WTC11 (cell line): ENCODE results near the gene PSMD14. TPM values are rescaled to one million over a fixed set of nuclear protein-coding genes. Genes with fewer than 3 reads are reported as not detected.
A peak's percentile ranks its signal among the peaks of the same experiment; 100 is the strongest.

Experiments
- ATAC-seq: fragments of 200-7000 bp; cut with Tn5 transposase; 2 replicates; pipeline ENCODE4 v1.10.0; 2021; ENCODE audit warnings: mild to moderate bottlenecking, moderate library complexity
- CTCF ChIA-PET: fragments of 300-600 bp; sonication (Branson Sonifier 250); formaldehyde crosslinking; loops from one replicate; lab custom pipeline; 2021; ENCODE audit warnings: antibody characterized with exemption; lab: Charles Lee
- POLR2A ChIA-PET: fragments of 350-600 bp; sonication (Branson Sonifier 250); formaldehyde crosslinking; loops from one replicate; lab custom pipeline; 2021; ENCODE audit warnings: antibody characterized with exemption; lab: Charles Lee
- DNase-seq: peaks from one replicate; pipeline ENCODE4 v3.0.0; 2021; ENCODE audit warnings: low spot score
- H3K27ac Mint-ChIP-seq: 2 replicates; pipeline ENCODE4 v1.8.0; 2021; ENCODE audit warnings: mixed read lengths
- H3K27me3 Mint-ChIP-seq: 2 replicates; pipeline ENCODE4 v1.8.0; 2021; ENCODE audit warnings: low read depth, mild to moderate bottlenecking, moderate library complexity, mixed read lengths
- H3K36me3 Mint-ChIP-seq: 2 replicates; pipeline ENCODE4 v1.8.0; 2021; ENCODE audit warnings: mixed read lengths
- H3K4me1 Mint-ChIP-seq: 2 replicates; pipeline ENCODE4 v1.8.0; 2022; ENCODE audit warnings: mixed read lengths
- H3K4me3 Mint-ChIP-seq: 2 replicates; pipeline ENCODE4 v1.8.0; 2021; ENCODE audit warnings: mild to moderate bottlenecking, moderate library complexity, mixed read lengths
- H3K9me3 Mint-ChIP-seq: 2 replicates; pipeline ENCODE4 v1.8.0; 2021; ENCODE audit warnings: mixed read lengths
- CDX4 ChIP-seq: fragments of 250-450 bp; sonication (Bioruptor Pico); IDR thresholded peaks from 2 replicates; pipeline ENCODE4 v1.9.0; 2021; ENCODE audit warnings: moderate library complexity, mild to moderate bottlenecking, inconsistent platforms, borderline replicate concordance
- CREM ChIP-seq: sonication (generic); formaldehyde crosslinking; IDR thresholded peaks from 2 replicates; pipeline ENCODE4 v1.8.1; 2022; ENCODE audit warnings: mild to moderate bottlenecking, missing genetic modification reagents, moderate library complexity
- GABPB1 ChIP-seq: sonication (generic); formaldehyde crosslinking; IDR thresholded peaks from 2 replicates; pipeline ENCODE4 v1.8.1; 2023; ENCODE audit warnings: mild to moderate bottlenecking, missing genetic modification reagents
- GRHL2 ChIP-seq: fragments of 250-450 bp; sonication (Bioruptor Pico); IDR thresholded peaks from 2 replicates; pipeline ENCODE4 v1.8.0; 2022; ENCODE audit warnings: mild to moderate bottlenecking, moderate library complexity; ENCODE audit not compliant: insufficient replicate concordance, severe bottlenecking
- HMGA2 ChIP-seq: fragments of 250-450 bp; sonication (Bioruptor Pico); IDR thresholded peaks from 2 replicates; pipeline ENCODE4 v1.4.0; 2021; ENCODE audit warnings: mild to moderate bottlenecking, moderate library complexity
- IRF1 ChIP-seq: sonication (generic); formaldehyde crosslinking; IDR thresholded peaks from 2 replicates; pipeline ENCODE4 v1.8.0; 2023; ENCODE audit warnings: missing genetic modification reagents
- KAT7 ChIP-seq: sonication (generic); formaldehyde crosslinking; IDR thresholded peaks from 2 replicates; pipeline ENCODE4 v1.8.1; 2023; ENCODE audit warnings: missing genetic modification reagents, mild to moderate bottlenecking, borderline replicate concordance
- MAX ChIP-seq: sonication (generic); formaldehyde crosslinking; IDR thresholded peaks from 2 replicates; pipeline ENCODE4 v1.8.0; 2022; ENCODE audit warnings: mild to moderate bottlenecking, missing genetic modification reagents
- NR3C1 ChIP-seq: sonication (generic); formaldehyde crosslinking; conservative IDR thresholded peaks from 2 replicates; pipeline ENCODE4 v1.8.1; 2023; ENCODE audit warnings: low read depth, mild to moderate bottlenecking, missing genetic modification reagents
- RORB ChIP-seq: fragments of 250-450 bp; sonication (Bioruptor Pico); IDR thresholded peaks from 2 replicates; pipeline ENCODE4 v1.9.0; 2021; ENCODE audit warnings: mild to moderate bottlenecking
- SMAD4 ChIP-seq: sonication (generic); formaldehyde crosslinking; IDR thresholded peaks from 2 replicates; pipeline ENCODE4 v1.8.0; 2022; ENCODE audit warnings: mild to moderate bottlenecking, missing genetic modification reagents
- TP53 ChIP-seq: sonication (generic); formaldehyde crosslinking; IDR thresholded peaks from 2 replicates; pipeline ENCODE4 v1.8.1; 2023; ENCODE audit warnings: mild to moderate bottlenecking, missing genetic modification reagents
- ZNF138 ChIP-seq: sonication (generic); formaldehyde crosslinking; conservative IDR thresholded peaks from 2 replicates; pipeline ENCODE4 v1.8.1; 2022; ENCODE audit warnings: mild to moderate bottlenecking, moderate library complexity, missing genetic modification reagents
- ZNF423 ChIP-seq: fragments of 250-450 bp; sonication (Bioruptor Pico); IDR thresholded peaks from 2 replicates; pipeline ENCODE4 v2.1.2; 2022; ENCODE audit warnings: mild to moderate bottlenecking, moderate library complexity
- ZNF532 ChIP-seq: fragments of 250-450 bp; sonication (Bioruptor Pico); IDR thresholded peaks from 2 replicates; pipeline ENCODE4 v1.9.0; 2021; ENCODE audit warnings: mild to moderate bottlenecking, borderline replicate concordance
- total RNA-seq: library from RNA; stranded (reverse); gene quantifications from 3 replicates; pipeline ENCODE4 v1.2.3, GENCODE V29; 2021
- TF ChIP-seq, protein P1 (sequence below): sonication (generic); formaldehyde crosslinking; IDR thresholded peaks from 2 replicates; pipeline ENCODE4 v1.8.1; 2023; ENCODE audit warnings: mild to moderate bottlenecking, missing genetic modification reagents
- TF ChIP-seq, protein P2 (sequence below): sonication (generic); formaldehyde crosslinking; IDR thresholded peaks from 2 replicates; pipeline ENCODE4 v1.8.1; 2023; ENCODE audit warnings: mild to moderate bottlenecking, missing genetic modification reagents, borderline replicate concordance

PSMD14 gene
- total RNA-seq, 1 experiment from 2014 or later: 80.5 TPM

GRCh38 chr2:161352719-161353118, 44.5 kb downstream of the PSMD14 start:
- ChIA-PET POLR2A (interaction anchor here (0.8 kb wide), 1 partner anchor 94 kb away, joined by 3 read pairs; no protein-coding TSS in a partner anchor), CTCF (no interaction called here)
- ATAC-seq (no peak), DNase-seq (no peak)
- Mint-ChIP-seq H3K9me3 (no peaks in the 10 kb centered on the region), H3K4me3 (no peak overlapping the region), H3K4me1 (peaks cover 66% of the 10 kb centered on the region), H3K27ac (peak overlapping the region; percentile 4; the same call in 1 of the 2 replicates), H3K27me3 (no peaks in the 10 kb centered on the region), H3K36me3 (no peaks in the 10 kb centered on the region)
- TF ChIP-seq CREM (CRISPR knock-in tag): no peak
- TF ChIP-seq RORB (CRISPR knock-in tag): no peak
- TF ChIP-seq KAT7: no peak
- TF ChIP-seq TP53 (CRISPR knock-in tag): no peak
- no peak for TF ChIP-seq IRF1 (CRISPR knock-in tag)

DNA sequence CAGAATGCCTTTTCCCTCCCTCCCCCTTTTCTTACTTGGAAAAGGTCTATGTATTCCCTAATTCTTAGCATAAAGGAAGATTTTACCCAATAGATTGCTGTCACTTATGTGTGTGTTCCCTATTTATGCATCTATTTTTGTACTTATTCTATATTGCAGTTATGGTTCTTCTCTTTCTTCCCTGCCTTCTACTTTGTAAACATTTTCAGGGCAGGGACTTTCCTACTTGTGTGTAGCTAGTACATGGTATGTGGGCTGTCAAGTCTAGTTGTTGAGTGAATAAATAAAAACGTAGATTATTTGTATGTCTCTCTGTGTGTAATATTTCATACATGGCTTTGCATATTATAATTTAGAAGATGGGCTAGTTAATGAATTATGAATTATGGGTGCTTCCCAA, 45.3 kb downstream of the PSMD14 start:
- no peaks in the 10 kb centered on the region for H3K9me3 Mint-ChIP-seq
- peaks cover 65% of the 10 kb centered on the region for H3K4me1 Mint-ChIP-seq
- ATAC-seq: no peak
- no peaks in the 10 kb centered on the region for H3K27me3 Mint-ChIP-seq
- no peak overlapping the region for H3K4me3 Mint-ChIP-seq
- no peak overlapping the region for H3K27ac Mint-ChIP-seq
- H3K36me3 Mint-ChIP-seq: no peaks in the 10 kb centered on the region
- no peak for DNase-seq
- ChIA-PET CTCF (no interaction called here), POLR2A (no interaction called here)
- no peak for TF ChIP-seq GABPB1 (CRISPR knock-in tag)
- no peak for TF ChIP-seq ZNF138
- no peak for TF ChIP-seq MAX (CRISPR knock-in tag)
- TF ChIP-seq CDX4 (CRISPR knock-in tag): no peak
- no peak for TF ChIP-seq ZNF423 (CRISPR knock-in tag)
- no peak for TF ChIP-seq ZNF532 (CRISPR knock-in tag)
- TF ChIP-seq, protein P1, sequence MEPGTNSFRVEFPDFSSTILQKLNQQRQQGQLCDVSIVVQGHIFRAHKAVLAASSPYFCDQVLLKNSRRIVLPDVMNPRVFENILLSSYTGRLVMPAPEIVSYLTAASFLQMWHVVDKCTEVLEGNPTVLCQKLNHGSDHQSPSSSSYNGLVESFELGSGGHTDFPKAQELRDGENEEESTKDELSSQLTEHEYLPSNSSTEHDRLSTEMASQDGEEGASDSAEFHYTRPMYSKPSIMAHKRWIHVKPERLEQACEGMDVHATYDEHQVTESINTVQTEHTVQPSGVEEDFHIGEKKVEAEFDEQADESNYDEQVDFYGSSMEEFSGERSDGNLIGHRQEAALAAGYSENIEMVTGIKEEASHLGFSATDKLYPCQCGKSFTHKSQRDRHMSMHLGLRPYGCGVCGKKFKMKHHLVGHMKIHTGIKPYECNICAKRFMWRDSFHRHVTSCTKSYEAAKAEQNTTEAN (CRISPR knock-in tag): no peak
- TF ChIP-seq, all 79 proteins: peak for 0

DNA sequence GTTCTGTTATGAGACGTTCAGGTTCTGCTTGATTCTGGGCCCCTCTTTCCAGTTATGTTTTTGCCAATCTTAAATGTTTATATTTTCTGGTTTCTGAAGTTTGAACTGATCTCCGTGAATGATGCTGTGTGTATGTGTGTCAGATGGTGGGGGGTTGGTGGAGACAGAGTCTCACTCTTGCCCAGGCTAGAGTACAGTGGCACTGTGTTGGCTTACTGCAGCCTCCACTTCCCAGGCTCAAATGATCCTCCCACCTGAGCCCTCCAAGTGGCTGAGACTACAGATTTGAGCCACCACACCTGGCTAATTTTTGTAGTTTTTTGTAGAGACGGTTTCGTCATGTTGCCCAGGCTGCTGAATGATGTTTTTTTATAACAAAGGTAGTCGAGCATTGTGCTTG, 45.9 kb downstream of the PSMD14 start:
- TF ChIP-seq HMGA2 (CRISPR knock-in tag) (no peak), NR3C1 (no peak), GRHL2 (CRISPR knock-in tag) (no peak), ZNF423 (CRISPR knock-in tag) (no peak), RORB (CRISPR knock-in tag) (no peak), SMAD4 (no peak)
- TF ChIP-seq, protein P2, sequence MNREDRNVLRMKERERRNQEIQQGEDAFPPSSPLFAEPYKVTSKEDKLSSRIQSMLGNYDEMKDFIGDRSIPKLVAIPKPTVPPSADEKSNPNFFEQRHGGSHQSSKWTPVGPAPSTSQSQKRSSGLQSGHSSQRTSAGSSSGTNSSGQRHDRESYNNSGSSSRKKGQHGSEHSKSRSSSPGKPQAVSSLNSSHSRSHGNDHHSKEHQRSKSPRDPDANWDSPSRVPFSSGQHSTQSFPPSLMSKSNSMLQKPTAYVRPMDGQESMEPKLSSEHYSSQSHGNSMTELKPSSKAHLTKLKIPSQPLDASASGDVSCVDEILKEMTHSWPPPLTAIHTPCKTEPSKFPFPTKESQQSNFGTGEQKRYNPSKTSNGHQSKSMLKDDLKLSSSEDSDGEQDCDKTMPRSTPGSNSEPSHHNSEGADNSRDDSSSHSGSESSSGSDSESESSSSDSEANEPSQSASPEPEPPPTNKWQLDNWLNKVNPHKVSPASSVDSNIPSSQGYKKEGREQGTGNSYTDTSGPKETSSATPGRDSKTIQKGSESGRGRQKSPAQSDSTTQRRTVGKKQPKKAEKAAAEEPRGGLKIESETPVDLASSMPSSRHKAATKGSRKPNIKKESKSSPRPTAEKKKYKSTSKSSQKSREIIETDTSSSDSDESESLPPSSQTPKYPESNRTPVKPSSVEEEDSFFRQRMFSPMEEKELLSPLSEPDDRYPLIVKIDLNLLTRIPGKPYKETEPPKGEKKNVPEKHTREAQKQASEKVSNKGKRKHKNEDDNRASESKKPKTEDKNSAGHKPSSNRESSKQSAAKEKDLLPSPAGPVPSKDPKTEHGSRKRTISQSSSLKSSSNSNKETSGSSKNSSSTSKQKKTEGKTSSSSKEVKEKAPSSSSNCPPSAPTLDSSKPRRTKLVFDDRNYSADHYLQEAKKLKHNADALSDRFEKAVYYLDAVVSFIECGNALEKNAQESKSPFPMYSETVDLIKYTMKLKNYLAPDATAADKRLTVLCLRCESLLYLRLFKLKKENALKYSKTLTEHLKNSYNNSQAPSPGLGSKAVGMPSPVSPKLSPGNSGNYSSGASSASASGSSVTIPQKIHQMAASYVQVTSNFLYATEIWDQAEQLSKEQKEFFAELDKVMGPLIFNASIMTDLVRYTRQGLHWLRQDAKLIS: no peak
- no peaks in the 10 kb centered on the region for H3K9me3 Mint-ChIP-seq
- CTCF ChIA-PET: no interaction called here
- no peaks in the 10 kb centered on the region for H3K36me3 Mint-ChIP-seq
- DNase-seq: no peak
- no peaks in the 10 kb centered on the region for H3K27me3 Mint-ChIP-seq
- peak; percentile 68 for ATAC-seq
- H3K27ac Mint-ChIP-seq: peak overlapping the region; percentile 6; the same call in 1 of the 2 replicates
- POLR2A ChIA-PET: no interaction called here
- no peak overlapping the region for H3K4me3 Mint-ChIP-seq
- H3K4me1 Mint-ChIP-seq: peaks cover 61% of the 10 kb centered on the region
